ENCODE measurements around the gene HSFX3.
"Not testable (repeated sequence)": the region's sequence is repeated elsewhere in the genome, so short reads cannot be mapped to it uniquely, and the experiment has no call there.

HSFX3 gene

GRCh38 chrX:149541521-149542047, 8.1 kb downstream of the HSFX3 start:
- DNase-seq: no peak

GRCh38 chrX:149540621-149541520, 8.9 kb downstream of the HSFX3 start, which contains the start of gene EOLA1:
TSS of gene EOLA1 (plus strand) at chrX:149541012. CDS start at chrX:149545631, 4,619 bp downstream.
- peak; percentile 92 to 93 for DNase-seq

GRCh38 chrX:149540131-149540620, 9.5 kb downstream of the HSFX3 start:
- peak; percentile 92 to 93 for DNase-seq

- DNase-seq: peak; percentile 94
These were observed 10.2 kb downstream of the HSFX3 start for GRCh38 chrX:149539283-149540130.

- DNase-seq: not testable (repeated sequence)
These were observed 12.2 kb downstream of the HSFX3 start for GRCh38 chrX:149537474-149537873.

- DNase-seq: not testable (repeated sequence)
These were observed 14.7 kb downstream of the HSFX3 start for GRCh38 chrX:149534926-149535602.

GRCh38 chrX:149533999-149534398, 15.7 kb downstream of the HSFX3 start:
- not testable (repeated sequence) for DNase-seq

GRCh38 chrX:149532868-149533267, 16.9 kb downstream of the HSFX3 start:
- DNase-seq: not testable (repeated sequence)

- DNase-seq: no peak
These were observed 18.1 kb downstream of the HSFX3 start for GRCh38 chrX:149531599-149531998.

GRCh38 chrX:149528381-149528780, 21.3 kb downstream of the HSFX3 start:
- no peak for DNase-seq

- peak; percentile 45 to 74 for DNase-seq
These were observed 22.0 kb downstream of the HSFX3 start for GRCh38 chrX:149527705-149528104.

- not testable (repeated sequence) for DNase-seq
These were observed 23.2 kb downstream of the HSFX3 start for GRCh38 chrX:149526318-149527033.

GRCh38 chrX:149525903-149526302, 23.8 kb downstream of the HSFX3 start:
- peak; percentile 38 to 70 for DNase-seq

GRCh38 chrX:149525389-149525788, 24.3 kb downstream of the HSFX3 start:
- peak; percentile 85 to 87 for DNase-seq

- no peak for DNase-seq
These were observed 26.8 kb downstream of the HSFX3 start for GRCh38 chrX:149522916-149523315.

GRCh38 chrX:149521438-149521837, 28.3 kb downstream of the HSFX3 start:
- DNase-seq: peak in 1 of 2 donors; percentile 44

- DNase-seq: not testable (repeated sequence)
These were observed 29.0 kb downstream of the HSFX3 start for GRCh38 chrX:149520636-149521277.

- no peak for DNase-seq
These were observed 31.5 kb downstream of the HSFX3 start for GRCh38 chrX:149518236-149518635.

- DNase-seq: no peak
These were observed 32.4 kb downstream of the HSFX3 start for GRCh38 chrX:149517308-149517707.

GRCh38 chrX:149516604-149517003, 33.1 kb downstream of the HSFX3 start:
- no peak for DNase-seq

GRCh38 chrX:149515954-149516602, 33.6 kb downstream of the HSFX3 start:
- no peak for DNase-seq

All from CD4-positive, alpha-beta T cell treated with Interferon alpha-2 for 1 hour (primary cell).